Astrocyte of the spinal cord (primary cell): Measurements from ENCODE around the gene ACOX2.
A peak's percentile ranks its signal among the peaks of the same experiment; 100 is the strongest.

Experiments used
- DNase-seq: peaks from one replicate; pipeline ENCODE4 v3.0.0; 2011; ENCODE audit warnings: low read depth, low spot score
- H3K4me3 ChIP-seq: 2 replicates; pipeline ENCODE4 v1.5.1; 2011; ENCODE audit warnings: low read depth, mild to moderate bottlenecking, low read length, moderate library complexity
- CTCF ChIP-seq: IDR thresholded peaks from 2 replicates; pipeline ENCODE4 v1.5.1; 2012; ENCODE audit warnings: low read depth, mild to moderate bottlenecking, low read length, inconsistent platforms
- in situ Hi-C: cut with HindIII; loops from 2 replicates; pipeline ENCODE4 v1.10.0; 2017; ENCODE audit warnings: low sequenced_read_pairs

The ACOX2 gene

GRCh38 chr3:58536501-58537411, at the start of gene ACOX2:
Gene ACOX2 (minus strand): TSS chr3:58537190. CDS start chr3:58535106, 2,084 bp downstream.
- peak within 1 kb of the TSS; percentile 12 for H3K4me3 ChIP-seq
- DNase-seq = peak; percentile 49
- in situ Hi-C loops = no loop called here
- TF ChIP-seq CTCF = no peak

- in situ Hi-C loops = no loop called here
- no peak for TF ChIP-seq CTCF
- DNase-seq = no peak
- H3K4me3 ChIP-seq = no peak overlapping the region
Measured at GRCh38 chr3:58585994-58586393, 49.0 kb upstream of the ACOX2 start.

GRCh38 chr3:58585005-58585786, 48.2 kb upstream of the ACOX2 start:
- peak; percentile 78 for TF ChIP-seq CTCF
- in situ Hi-C loops = no loop called here
- peak; percentile 64 for DNase-seq
- H3K4me3 ChIP-seq = peak overlapping the region; percentile 50

GRCh38 chr3:58584690-58585004, 47.7 kb upstream of the ACOX2 start:
- no peak for DNase-seq
- in situ Hi-C loops = no loop called here
- peak overlapping the region; percentile 50 for H3K4me3 ChIP-seq
- TF ChIP-seq CTCF = no peak

GRCh38 chr3:58581328-58582091, 44.5 kb upstream of the ACOX2 start:
- no peak for TF ChIP-seq CTCF
- in situ Hi-C loops = no loop called here
- H3K4me3 ChIP-seq = no peak overlapping the region
- DNase-seq = no peak

GRCh38 chr3:58580826-58581327, 43.9 kb upstream of the ACOX2 start:
- no peak for DNase-seq
- H3K4me3 ChIP-seq = no peak overlapping the region
- in situ Hi-C loops = no loop called here
- TF ChIP-seq CTCF = no peak
